ENCODE results near the gene MSH3. TPM values are rescaled to one million over a fixed set of nuclear protein-coding genes. Genes with fewer than 3 reads are reported as not detected.

The MSH3 gene
- total and polyA plus RNA-seq, 2 of the 8 experiments (the other 6 are each of a cell fraction or from before 2014, with no cell fraction given): 3.6 to 22.6 TPM

GRCh38 chr5:80609692-80610091 is 44.8 kb upstream of the MSH3 start (continued):
- no peak for TF ChIP-seq CTCF (IDR thresholded peaks at IDR 0.05; ENCODE audit: control extremely low read depth in 1 of 3, insufficient read depth in 1 of 3, low read depth in 1 of 3, low read length in 3 of 3)
- TF ChIP-seq RNF2 (IDR thresholded peaks at IDR 0.05; ENCODE audit: borderline replicate concordance, low read depth, low read length, missing control alignments, poor library complexity, severe bottlenecking): no peak
- no peak for TF ChIP-seq EZH2 (IDR thresholded peaks at IDR 0.05; ENCODE audit: low read depth, low read length, severe bottlenecking)

All from H1 (cell line).